Natural killer cell (primary cell): ENCODE data around the gene MMADHC. TPM values are rescaled to one million over a fixed set of nuclear protein-coding genes. Genes with fewer than 3 reads are reported as not detected.

ENCODE experiments used
- ATAC-seq, 3 donors: fragments of 150-1000 bp in 2 of 3; fragments of 200-7000 bp in 1 of 3; cut with Tn5 transposase; 1 replicate in 1 of 3; 2 replicates in 2 of 3; pipeline ENCODE4 v1.10.0; 2021; ENCODE audit warnings: mild to moderate bottlenecking in 2 of 3, moderate library complexity in 2 of 3
- DNase-seq, 2 donors: peaks; one replicate each; pipeline versions ENCODE4 v3.0.0 to v3.0.0-alpha.2; 2013 to 2021; ENCODE audit warnings: mixed read lengths in 1 of 2
- H3K27ac ChIP-seq: one replicate; pipeline ENCODE4 v1.5.1; 2013; ENCODE audit warnings: mild to moderate bottlenecking, low read length
- H3K27me3 ChIP-seq: one replicate; pipeline ENCODE4 v1.6.1; 2013; ENCODE audit warnings: low read length; ENCODE audit not compliant: control insufficient read depth, insufficient read depth
- H3K36me3 ChIP-seq: one replicate; pipeline ENCODE4 v1.6.1; 2013; ENCODE audit warnings: low read length; ENCODE audit not compliant: control insufficient read depth, insufficient read depth
- H3K4me1 ChIP-seq: one replicate; pipeline ENCODE4 v1.6.1; 2013; ENCODE audit warnings: low read length; ENCODE audit not compliant: control insufficient read depth, insufficient read depth
- H3K4me3 ChIP-seq: one replicate; pipeline ENCODE4 v1.5.1; 2013; ENCODE audit warnings: low read length
- H3K9me3 ChIP-seq: one replicate; pipeline ENCODE4 v1.6.1; 2013; ENCODE audit warnings: low read length; ENCODE audit not compliant: control insufficient read depth, insufficient read depth
- H3K27ac Mint-ChIP-seq, 2 donors: one replicate each; pipeline ENCODE4 v1.8.0; 2022; ENCODE audit warnings: mild to moderate bottlenecking in 2 of 2, mixed read lengths in 2 of 2, moderate library complexity in 1 of 2
- H3K27me3 Mint-ChIP-seq, 2 donors: one replicate each; pipeline ENCODE4 v1.8.0; 2022; ENCODE audit warnings: low read depth in 2 of 2, mixed read lengths in 2 of 2
- H3K36me3 Mint-ChIP-seq: one replicate; pipeline ENCODE4 v1.8.0; 2022; ENCODE audit warnings: mixed read lengths
- H3K4me1 Mint-ChIP-seq, 2 donors: one replicate each; pipeline ENCODE4 v1.8.0; 2022; ENCODE audit warnings: mixed read lengths in 2 of 2
- H3K4me3 Mint-ChIP-seq: one replicate; pipeline ENCODE4 v1.8.0; 2022; ENCODE audit warnings: mild to moderate bottlenecking, moderate library complexity, mixed read lengths
- H3K9me3 Mint-ChIP-seq, 2 donors: one replicate each; pipeline ENCODE4 v1.8.0; 2022; ENCODE audit warnings: mixed read lengths in 2 of 2
- WGBS: methylation state at CpG from one replicate; pipeline ENCODE4 v1.1.7; 2013; ENCODE audit warnings: missing lambda C conversion rate; ENCODE audit not compliant: insufficient coverage; 5-methylcytosine and 5-hydroxymethylcytosine counted together
- intact Hi-C: fragments of 100-400 bp; cut with micrococcal nuclease; formaldehyde crosslinking; loops from one replicate; pipeline ENCODE4 v1.14.2; 2022
- total RNA-seq, 4 donors: library from RNA; stranded (reverse); fragments of 120-200 nt in 1 of 4; gene quantifications; one replicate each; pipeline versions ENCODE4 v1.2.3 to v1.2.4, GENCODE V29; 2013 to 2022
- TF ChIP-seq, protein P1 (sequence below): fragments of 200-600 bp; IDR thresholded peaks from one replicate; pipeline ENCODE4 v1.8.0; 2022; ENCODE audit warnings: antibody characterized with exemption

The MMADHC gene
- total RNA-seq, 3 donors from 2014 or later (not counting 1 experiment from before 2014, with no cell fraction given) = 59.6 to 73.9 (median 65.7) TPM

- H3K4me3 Mint-ChIP-seq = no peak overlapping the region
These were observed 50.9 kb downstream of the MMADHC start for GRCh38 chr2:149536649-149537048.

DNA sequence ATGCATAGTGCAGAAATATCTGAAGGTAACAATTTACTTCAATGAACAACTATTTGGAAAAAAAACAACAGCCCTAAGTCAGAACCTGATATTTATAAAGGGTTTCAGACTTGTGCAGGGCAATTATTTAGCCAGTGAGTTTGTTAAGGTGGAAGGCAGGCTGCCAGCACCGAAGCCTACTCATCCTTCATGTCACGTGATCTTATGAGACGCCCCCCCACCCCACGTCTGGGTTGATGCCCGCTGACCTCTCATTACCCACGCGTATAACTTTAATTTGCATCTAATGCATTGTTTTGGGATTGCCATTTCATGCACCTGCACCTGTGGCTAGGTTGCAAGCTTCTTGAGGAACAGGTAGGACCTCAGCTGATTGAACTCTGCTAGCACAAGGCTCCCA lies 52.9 kb downstream of the MMADHC start:
- Histone ChIP-seq H3K27ac (no peak overlapping the region), H3K36me3 (no peaks in the 10 kb centered on the region), H3K27me3 (peaks cover 2% of the 10 kb centered on the region), H3K4me1 (no peaks in the 10 kb centered on the region), H3K4me3 (no peak overlapping the region), H3K9me3 (no peaks in the 10 kb centered on the region)
- no peak overlapping the region for H3K4me3 Mint-ChIP-seq
- no peak overlapping the region for H3K27ac Mint-ChIP-seq
- intact Hi-C loops = no loop called here
- ATAC-seq = no peak
- no peaks in the 10 kb centered on the region for H3K9me3 Mint-ChIP-seq
- H3K27me3 Mint-ChIP-seq = no peaks in the 10 kb centered on the region
- no peaks in the 10 kb centered on the region for H3K36me3 Mint-ChIP-seq
- no peak for DNase-seq
- 94% methylated on average over 7 of the region's 7 CpGs for WGBS
- H3K4me1 Mint-ChIP-seq = no peaks in the 10 kb centered on the region
- TF ChIP-seq, protein P1, sequence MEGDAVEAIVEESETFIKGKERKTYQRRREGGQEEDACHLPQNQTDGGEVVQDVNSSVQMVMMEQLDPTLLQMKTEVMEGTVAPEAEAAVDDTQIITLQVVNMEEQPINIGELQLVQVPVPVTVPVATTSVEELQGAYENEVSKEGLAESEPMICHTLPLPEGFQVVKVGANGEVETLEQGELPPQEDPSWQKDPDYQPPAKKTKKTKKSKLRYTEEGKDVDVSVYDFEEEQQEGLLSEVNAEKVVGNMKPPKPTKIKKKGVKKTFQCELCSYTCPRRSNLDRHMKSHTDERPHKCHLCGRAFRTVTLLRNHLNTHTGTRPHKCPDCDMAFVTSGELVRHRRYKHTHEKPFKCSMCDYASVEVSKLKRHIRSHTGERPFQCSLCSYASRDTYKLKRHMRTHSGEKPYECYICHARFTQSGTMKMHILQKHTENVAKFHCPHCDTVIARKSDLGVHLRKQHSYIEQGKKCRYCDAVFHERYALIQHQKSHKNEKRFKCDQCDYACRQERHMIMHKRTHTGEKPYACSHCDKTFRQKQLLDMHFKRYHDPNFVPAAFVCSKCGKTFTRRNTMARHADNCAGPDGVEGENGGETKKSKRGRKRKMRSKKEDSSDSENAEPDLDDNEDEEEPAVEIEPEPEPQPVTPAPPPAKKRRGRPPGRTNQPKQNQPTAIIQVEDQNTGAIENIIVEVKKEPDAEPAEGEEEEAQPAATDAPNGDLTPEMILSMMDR = no peak

More at GRCh38 chr2:149536649-149537048, 50.9 kb downstream of the MMADHC start:
- no peak overlapping the region for H3K4me3 ChIP-seq
- H3K27ac Mint-ChIP-seq = no peak overlapping the region
- no peaks in the 10 kb centered on the region for H3K9me3 Mint-ChIP-seq
- no peaks in the 10 kb centered on the region for H3K4me1 Mint-ChIP-seq
- H3K27ac ChIP-seq = no peak overlapping the region
- no peaks in the 10 kb centered on the region for H3K36me3 Mint-ChIP-seq
- ATAC-seq (no peak), DNase-seq (no peak)
- H3K9me3 ChIP-seq = no peaks in the 10 kb centered on the region
- no peaks in the 10 kb centered on the region for H3K36me3 ChIP-seq
- no peaks in the 10 kb centered on the region for H3K27me3 Mint-ChIP-seq
- H3K4me1 ChIP-seq = no peaks in the 10 kb centered on the region
- TF ChIP-seq, protein P1 = no peak
- intact Hi-C loops = no loop called here
- peaks cover 2% of the 10 kb centered on the region for H3K27me3 ChIP-seq

- H3K27me3 Mint-ChIP-seq = peaks cover 0 to 7% of the 10 kb centered on the region in 2 donors
- Histone ChIP-seq H3K27ac (no peak overlapping the region), H3K9me3 (no peaks in the 10 kb centered on the region), H3K4me1 (no peaks in the 10 kb centered on the region), H3K27me3 (peaks cover under 1% of the 10 kb centered on the region), H3K4me3 (no peak overlapping the region), H3K36me3 (no peaks in the 10 kb centered on the region)
- DNase-seq = no peak
- no peaks in the 10 kb centered on the region for H3K9me3 Mint-ChIP-seq
- H3K4me1 Mint-ChIP-seq = no peaks in the 10 kb centered on the region
- TF ChIP-seq, protein P1 = no peak
- H3K36me3 Mint-ChIP-seq = no peaks in the 10 kb centered on the region
- 28% methylated on average over 3 of the region's 3 CpGs for WGBS
- intact Hi-C loops = no loop called here
- no peak overlapping the region for H3K4me3 Mint-ChIP-seq
- no peak for ATAC-seq
- no peak overlapping the region for H3K27ac Mint-ChIP-seq
These were observed 58.6 kb downstream of the MMADHC start for GRCh38 chr2:149528983-149529382.

DNA sequence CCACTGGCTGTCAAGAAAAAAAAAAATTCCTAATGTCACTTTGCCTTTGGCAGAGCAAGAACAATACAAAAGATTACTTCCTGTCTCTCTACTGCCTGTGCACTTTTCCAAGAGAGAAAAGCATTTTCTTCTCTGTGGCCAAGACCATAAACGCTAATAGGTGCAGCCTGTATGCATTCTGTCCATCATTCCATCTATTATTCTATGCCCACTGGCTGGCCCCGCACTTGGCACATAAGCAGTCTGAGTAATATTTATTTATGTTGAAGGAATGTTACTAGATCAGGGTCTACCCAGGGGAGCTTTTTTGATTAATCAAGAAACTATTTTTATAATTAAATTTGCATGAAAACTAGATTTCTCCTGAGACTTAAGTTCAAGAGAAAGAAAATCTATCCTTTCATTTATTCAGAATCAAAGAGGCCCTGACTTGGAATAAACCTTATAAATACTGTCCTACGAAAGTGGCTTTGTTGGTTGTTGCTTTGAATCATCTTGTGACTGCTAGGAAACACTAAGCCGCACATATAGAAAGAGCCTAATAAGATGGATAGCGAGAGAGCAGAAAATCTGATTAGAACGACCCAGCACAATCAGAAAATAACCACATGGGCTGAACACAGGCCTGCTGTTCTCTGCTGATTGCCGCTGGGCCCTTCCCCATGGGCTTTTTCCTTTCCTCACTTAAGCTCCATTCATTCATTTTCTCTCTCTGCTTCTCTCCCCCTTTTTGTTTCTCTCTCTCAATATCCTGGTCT lies 59.4 kb downstream of the MMADHC start:
- ATAC-seq = no peak
- 80% methylated on average over 6 of the region's 7 CpGs for WGBS

More for the DNA sequence above, 59.4 kb downstream of the MMADHC start:
- H3K9me3 ChIP-seq = no peaks in the 10 kb centered on the region
- DNase-seq = no peak
- no peaks in the 10 kb centered on the region for H3K27me3 ChIP-seq
- Mint-ChIP-seq H3K4me3 (no peak overlapping the region), H3K27me3 (peaks cover 0 to 7% of the 10 kb centered on the region in 2 donors), H3K4me1 (no peaks in the 10 kb centered on the region), H3K9me3 (no peaks in the 10 kb centered on the region), H3K36me3 (no peaks in the 10 kb centered on the region), H3K27ac (no peak overlapping the region)
- no peaks in the 10 kb centered on the region for H3K4me1 ChIP-seq
- no peaks in the 10 kb centered on the region for H3K36me3 ChIP-seq
- TF ChIP-seq, protein P1 = no peak
- no peak overlapping the region for H3K27ac ChIP-seq
- no peak overlapping the region for H3K4me3 ChIP-seq
- intact Hi-C loops = no loop called here
